Fibroblast of skin of left biceps (primary cell): ENCODE data around the gene MBP.
"Not testable (repeated sequence)": the region's sequence is repeated elsewhere in the genome, so short reads cannot be mapped to it uniquely, and the experiment has no call there.

ENCODE experiments used
- DNase-seq, 2 experiments: peaks; one replicate each; pipeline ENCODE4 v3.0.0-alpha.2; 2013; ENCODE audit warnings: low read depth in 2 of 2

MBP gene

DNA sequence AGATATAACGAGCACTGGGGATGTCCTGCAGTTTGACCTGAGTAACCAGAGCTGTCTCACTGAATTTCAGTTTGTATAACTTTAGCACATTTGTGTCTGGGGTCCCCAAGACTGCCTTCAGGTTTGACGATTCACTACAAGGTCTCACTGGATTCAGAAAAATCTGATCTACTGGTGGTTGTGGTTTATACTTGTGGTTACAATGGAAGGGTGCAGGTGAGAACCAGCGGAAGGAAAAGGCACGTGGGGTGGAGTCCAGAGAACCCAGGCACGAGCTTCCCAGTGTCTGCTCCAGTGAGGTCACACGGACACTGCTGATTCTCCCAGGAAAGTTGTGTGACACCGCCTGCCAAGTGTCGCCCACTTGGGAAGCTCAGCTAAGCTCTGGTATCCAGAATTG lies 184.2 kb downstream of the MBP start:
- DNase-seq = no peak

DNA sequence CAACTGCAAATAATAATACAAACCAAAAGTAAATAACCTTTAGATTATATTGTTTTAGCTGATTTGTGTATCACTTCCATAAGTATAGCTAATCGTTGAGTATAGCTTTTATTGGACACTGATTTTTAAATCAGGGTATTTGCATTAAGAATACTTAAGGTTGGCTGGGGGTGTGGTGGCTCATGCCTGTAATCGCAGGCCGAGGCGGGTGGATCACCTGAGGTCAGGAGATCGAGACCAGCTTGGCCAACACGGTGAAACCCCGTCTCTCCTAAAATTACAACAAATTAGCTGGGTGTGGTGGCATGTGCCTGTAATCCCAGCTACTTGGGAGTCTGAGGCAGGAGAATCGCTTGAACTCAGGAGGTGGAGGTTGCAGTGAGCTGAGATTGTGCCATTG lies 188.2 kb downstream of the MBP start:
- DNase-seq = not testable (repeated sequence)

GRCh38 chr18:76943542-76944339 lies 188.8 kb downstream of the MBP start:
- DNase-seq = peak; percentile 45 to 48

DNA sequence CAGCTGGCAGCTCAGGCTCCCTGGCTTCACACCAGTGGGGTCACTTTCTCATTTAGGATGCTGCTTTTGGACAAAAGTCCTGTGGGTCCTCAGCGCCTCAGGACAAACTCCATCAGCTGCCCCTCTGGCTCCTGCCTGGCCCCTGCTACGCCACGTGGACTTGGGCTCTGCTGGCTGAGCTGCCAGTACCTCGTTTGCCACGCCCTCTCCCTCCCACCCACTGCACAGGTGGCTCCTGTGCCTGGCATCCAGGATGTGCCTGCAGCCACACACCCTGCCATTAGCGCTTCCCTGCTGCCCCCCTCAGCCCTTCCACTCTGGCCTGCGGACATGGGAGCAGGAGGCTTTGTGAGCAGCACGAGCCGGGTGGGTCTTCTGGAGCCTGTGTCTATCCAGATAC lies 191.3 kb downstream of the MBP start:
- DNase-seq = no peak

GRCh38 chr18:76938619-76939018 lies 194.0 kb downstream of the MBP start:
- DNase-seq = no peak

- no peak for DNase-seq
Measured at GRCh38 chr18:76937597-76937996, 195.0 kb downstream of the MBP start.

- no peak for DNase-seq
Measured at GRCh38 chr18:76936877-76937276, 195.7 kb downstream of the MBP start.

DNA sequence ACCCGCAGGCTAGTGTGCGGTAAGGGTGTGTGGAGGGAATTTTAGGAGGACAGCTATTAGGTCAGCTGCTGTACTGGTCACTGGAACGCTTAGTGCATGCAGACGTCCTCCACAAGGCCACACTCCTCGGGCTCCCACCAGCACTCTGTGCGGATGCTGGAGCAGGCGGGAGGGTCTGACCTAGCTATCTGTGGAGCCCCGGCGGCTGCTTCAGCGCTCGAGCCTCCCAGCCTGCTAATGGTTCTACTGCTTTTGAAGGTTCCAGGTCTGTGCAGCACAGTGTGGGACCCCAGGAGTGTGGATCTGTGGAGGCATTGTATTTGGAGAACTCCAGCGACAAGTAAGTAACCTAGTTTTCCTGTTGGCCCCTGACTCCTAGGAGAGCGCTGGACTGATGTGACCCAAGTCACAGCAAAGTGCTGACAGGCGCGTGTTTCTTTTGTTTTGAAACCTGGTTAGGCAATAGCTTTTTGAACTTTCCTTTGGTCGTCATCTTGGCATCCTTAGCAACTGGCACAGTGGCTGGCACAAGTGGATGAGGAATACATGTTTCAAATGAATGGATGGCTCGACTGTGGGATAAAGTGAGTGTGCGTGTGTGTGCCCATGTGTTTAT lies 196.8 kb downstream of the MBP start:
- DNase-seq = no peak

GRCh38 chr18:76932026-76932819 lies 200.4 kb downstream of the MBP start:
- DNase-seq = no peak

DNA sequence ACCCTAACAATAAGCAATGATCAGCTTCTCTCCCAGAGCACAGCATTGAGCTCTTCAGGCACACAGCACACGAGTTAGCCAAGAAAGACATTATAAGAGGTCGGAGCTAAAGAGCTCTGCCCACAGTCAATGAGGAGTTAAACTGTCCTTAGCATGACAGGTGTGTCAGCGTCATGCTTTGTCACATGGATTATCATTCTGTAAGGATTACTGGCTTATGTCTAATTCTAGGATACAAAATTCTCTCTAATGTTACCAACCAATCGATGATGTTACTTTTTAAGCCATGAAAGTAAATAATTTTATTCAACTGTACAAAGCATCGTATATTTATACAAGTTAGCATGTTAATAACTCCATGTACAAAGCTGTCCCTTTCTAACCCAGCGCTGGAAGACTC lies 201.4 kb downstream of the MBP start:
- DNase-seq = no peak
